ENCODE data around the gene TMEM242. TPM values are rescaled to one million over a fixed set of nuclear protein-coding genes. Genes with fewer than 3 reads are reported as not detected.

Gene TMEM242
- total and polyA plus RNA-seq, 2 donors (not counting 3 experiments of a cell fraction or from before 2014, with no cell fraction given): 5.3 to 15.5 TPM

DNA sequence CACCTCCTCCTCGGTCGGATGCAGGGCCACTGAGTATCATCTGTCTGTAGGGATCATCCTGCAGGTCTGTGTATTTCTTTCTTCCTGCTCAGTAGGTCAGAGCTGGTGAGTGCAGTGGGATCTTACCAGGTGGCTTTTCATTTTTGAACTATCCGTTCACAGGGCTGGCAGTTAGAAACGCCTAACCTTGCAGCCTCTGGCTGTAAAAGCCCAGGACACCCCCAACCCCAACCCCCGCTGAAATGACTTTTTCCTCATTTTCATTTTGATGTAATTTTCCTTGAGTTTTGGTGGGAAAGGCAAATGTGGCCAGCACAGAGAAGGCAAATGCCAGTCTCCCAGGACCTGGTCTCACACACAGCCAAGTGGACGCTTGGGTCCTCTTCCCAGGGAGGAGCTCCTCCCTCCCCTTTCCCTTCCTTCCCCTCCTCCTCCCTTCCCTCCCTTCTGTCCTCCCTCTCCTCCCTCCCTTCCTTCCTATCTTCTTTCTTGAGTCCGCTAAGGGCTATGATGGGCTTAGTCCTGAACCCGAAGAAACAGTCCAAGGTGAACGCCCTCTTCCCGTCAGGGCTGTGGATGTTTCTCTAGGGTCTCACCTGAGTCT, 36.0 kb downstream of the TMEM242 start:
- H3K4me1 ChIP-seq (ENCODE audit: control insufficient read depth, extremely low read depth, insufficient read depth, low read length): no peaks in the 10 kb centered on the region
- H3K27ac ChIP-seq (ENCODE audit: insufficient read depth, low read depth, low read length): no peak overlapping the region
- no peak for DNase-seq (ENCODE audit: low read depth, low spot score)
- intact Hi-C loops (cut with micrococcal nuclease): no loop called here
- dilution Hi-C loops (cut with MboI; ENCODE audit: extremely low pct_ligation_motif_present, low sequenced_read_pairs): no loop called here
- ChIA-PET CTCF (interaction anchor here (1.4 to 2.7 kb wide), 2 partner anchors 12 to 15 kb away, joined by 4 to 13 read pairs; no protein-coding TSS in a partner anchor), POLR2A (no interaction called here)
- H3K36me3 ChIP-seq (ENCODE audit: control insufficient read depth in 2 of 2, extremely low read depth in 1 of 2, insufficient read depth in 2 of 2, low read length in 2 of 2): peaks cover 2 to 9% of the 10 kb centered on the region in 2 experiments
- H3K27me3 ChIP-seq (ENCODE audit: control insufficient read depth in 2 of 2, insufficient read depth in 2 of 2, low read length in 2 of 2): no peaks in the 10 kb centered on the region
- no peak overlapping the region for H2AFZ ChIP-seq (ENCODE audit: low read depth, low read length)
- no peaks in the 10 kb centered on the region for H3K9me3 ChIP-seq (replicated peaks; ENCODE audit: control insufficient read depth, insufficient read depth, low read length)
- H3K9ac ChIP-seq (replicated peaks; ENCODE audit: extremely low read depth, insufficient read depth, low read length): no peak overlapping the region
- no peaks in the 10 kb centered on the region for H4K20me1 ChIP-seq (replicated peaks; ENCODE audit: control insufficient read depth, extremely low read depth, insufficient read depth, low read length)
- no peaks in the 10 kb centered on the region for H3K79me2 ChIP-seq (ENCODE audit: control insufficient read depth, insufficient read depth, low read length)
- H3K4me2 ChIP-seq (ENCODE audit: insufficient read depth, low read length): no peak overlapping the region
- no TSS peak for BruUV-seq (replicated peaks)
- TF ChIP-seq MYC (IDR thresholded peaks at IDR 0.05; ENCODE audit: low read depth, low read length) (no peak), JUN (IDR thresholded peaks at IDR 0.05; ENCODE audit: borderline replicate concordance, insufficient read depth, insufficient read length, low read depth) (no peak), POLR2A (IDR thresholded peaks at IDR 0.05; ENCODE audit: low read depth, low read length) (no peak), POLR2AphosphoS5 (IDR thresholded peaks at IDR 0.05; ENCODE audit: insufficient read depth, low read depth, low read length) (no peak), GATA2 (IDR thresholded peaks at IDR 0.05; ENCODE audit: insufficient read depth, insufficient read length, low read depth, low read length) (no peak), EZH2 (IDR thresholded peaks at IDR 0.05; ENCODE audit: borderline replicate concordance, low read depth, low read length, severe bottlenecking) (no peak), CTCF (IDR thresholded peaks at IDR 0.05; ENCODE audit: extremely low read depth in 1 of 2, insufficient read depth in 1 of 2, low read depth in 1 of 2, low read length in 2 of 2) (no peak), FOS (IDR thresholded peaks at IDR 0.05; ENCODE audit: borderline replicate concordance, insufficient read depth, low read length) (no peak)
- TF ChIP-seq, protein P1, sequence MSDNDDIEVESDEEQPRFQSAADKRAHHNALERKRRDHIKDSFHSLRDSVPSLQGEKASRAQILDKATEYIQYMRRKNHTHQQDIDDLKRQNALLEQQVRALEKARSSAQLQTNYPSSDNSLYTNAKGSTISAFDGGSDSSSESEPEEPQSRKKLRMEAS (IDR thresholded peaks at IDR 0.05; ENCODE audit: insufficient read depth, insufficient read length): no peak
- no peaks in the 10 kb centered on the region for H3K9me1 ChIP-seq (replicated peaks; ENCODE audit: control insufficient read depth, extremely low read depth, insufficient read depth, low read length)
- FAIRE-seq: no peak
- H3K4me3 ChIP-seq (replicated peaks in 1 of 3; ENCODE audit: insufficient read depth in 1 of 3, low read depth in 1 of 3, low read length in 3 of 3): no peak overlapping the region

All from endothelial cell of umbilical vein (primary cell).